Pancreas (tissue), 10 donors: ENCODE results near the gene IRAK4. TPM values are rescaled to one million over a fixed set of nuclear protein-coding genes. Genes with fewer than 3 reads are reported as not detected.

ENCODE experiments used
- ATAC-seq, 4 donors: fragments of 200-7000 bp; cut with Tn5 transposase; one replicate each; pipeline versions ENCODE4 v1.8.0 to v1.9.1; 2020; ENCODE audit warnings: mild to moderate bottlenecking in 4 of 4, moderate library complexity in 4 of 4
- DNase-seq, 6 donors: peaks; one replicate each; pipeline ENCODE4 v3.0.0-alpha.2; 2020
- FAIRE-seq: peaks from 2 replicates; lab custom pipeline; 2012; peaks lifted over from hg19 to GRCh38; lab: Jason Lieb, UNC
- H3K27ac ChIP-seq, 4 donors: fragments of 200-600 bp; sonication (generic); 1 replicate in 3 of 4; 2 replicates in 1 of 4; pipeline versions ENCODE4 v1.5.0 to v1.8.0; 2020
- H3K27me3 ChIP-seq, 4 donors: fragments of 200-600 bp; one replicate each; pipeline ENCODE4 v1.8.0; 2021
- H3K36me3 ChIP-seq, 3 donors: fragments of 200-600 bp; sonication (generic) in 1 of 3; one replicate each; pipeline versions ENCODE4 v1.5.0 to v1.8.0; 2020 to 2021
- H3K4me1 ChIP-seq, 3 donors: fragments of 200-600 bp; one replicate each; pipeline ENCODE4 v1.8.0; 2021
- H3K4me3 ChIP-seq, 4 donors: fragments of 200-600 bp; sonication (generic) in 2 of 4; one replicate each; pipeline versions ENCODE4 v1.5.0 to v1.8.0; 2020 to 2021
- H3K9me3 ChIP-seq, 4 donors: fragments of 200-600 bp; one replicate each; pipeline ENCODE4 v1.8.0; 2021
- WGBS, 2 donors: extraction: QIAGEN DNeasy Blood & Tissue Kit; methylation state at CpG; one replicate each; pipeline ENCODE4 v1.1.7; 2013; 5-methylcytosine and 5-hydroxymethylcytosine counted together
- intact Hi-C, 3 donors: fragments of 100-400 bp; cut with DNase I; formaldehyde crosslinking; loops; one replicate each; pipeline versions ENCODE4 v1.11.1 to v1.14.2; 2022
- polyA plus RNA-seq, 2 donors: library from polyadenylated mRNA; stranded (reverse); fragments of 200-250 nt; gene quantifications; one replicate each; pipeline ENCODE4 v1.2.3, GENCODE V29; 2013
- total RNA-seq, 6 donors: library from RNA; stranded (reverse); fragmentation: NEBNext Ultra II Directional in 4 of 6; extraction: Animal tissue kit (Norgen Biotek cat#: 25700) in 4 of 6; gene quantifications; one replicate each; pipeline versions ENCODE4 v1.2.1 to v1.2.4, GENCODE V29; 2021 to 2023
- TF ChIP-seq, protein P1 (sequence below), 4 donors: fragments of 200-600 bp; sonication (generic) in 3 of 4; IDR thresholded peaks; one replicate each; pipeline versions ENCODE4 v1.5.0 to v1.8.0; 2021; ENCODE audit warnings: antibody characterized with exemption in 4 of 4
- donor health status: healthy with polysubstance abuse.
- donor health status: DM: no; HTN: no; CAD: no; lungs with moderate emphysema.
- donor health status: DM: no; HTN: no; CAD: no.
- donor health status: control.
- donor health status: control.
- donor health status: Bipolar disorder and iron deficiency.
- donor health status: DM: yes; HTN: yes; CAD: no.
- donor health status: DM: no; HTN: no; CAD: no.
- donor health status: DM: no; HTN: no; CAD: no.
- donor health status: DM: yes; HTN: yes; CAD: no.

IRAK4 gene
- 10 to 100 TPM in 5 of 6 donors, 1 to 10 TPM in 1; 9.9 to 17.8 (median 13.7) TPM for total RNA-seq
- 10 to 100 TPM; 13.5 to 23.6 TPM for polyA plus RNA-seq

DNA sequence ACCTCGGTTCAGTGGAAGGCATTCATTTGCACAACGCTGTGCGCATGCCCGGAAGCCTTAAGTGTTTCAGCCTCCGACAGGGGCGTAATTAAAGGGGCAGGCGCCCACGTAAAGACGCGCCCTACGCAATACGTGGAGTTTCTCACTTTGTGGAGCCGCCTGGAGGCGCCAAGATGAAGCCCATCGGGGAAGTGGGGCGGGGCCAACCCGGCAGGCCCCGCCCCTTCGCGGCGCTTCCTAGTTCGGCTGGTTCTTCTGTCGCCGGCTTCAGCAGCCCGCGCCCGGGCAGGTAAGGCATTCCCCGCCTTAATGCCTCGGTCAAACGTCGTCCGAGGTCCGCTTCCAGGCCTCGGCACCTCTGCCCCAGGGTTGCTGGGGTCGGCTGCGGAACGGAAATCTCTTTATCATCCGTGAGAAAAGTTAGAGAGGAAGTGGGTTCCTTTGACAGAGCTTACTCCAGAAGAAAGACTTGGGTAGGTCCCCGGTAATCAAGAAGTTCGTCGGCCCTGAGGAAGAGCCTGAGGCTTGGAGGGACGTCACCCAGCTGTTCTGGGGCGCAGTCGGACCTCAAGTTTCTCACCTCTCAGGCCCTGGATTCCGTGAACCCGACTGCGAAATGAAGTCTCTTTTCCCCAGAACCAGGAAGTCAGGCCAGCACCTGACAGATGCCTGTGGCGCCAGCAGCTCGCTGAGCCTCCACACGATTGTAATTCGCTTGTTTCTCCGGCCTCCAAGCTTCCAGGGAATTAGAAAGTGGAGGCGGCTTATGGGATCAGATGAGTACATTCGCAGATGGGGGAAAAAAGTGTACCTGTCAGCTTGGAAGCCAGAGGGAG lies at the start of gene IRAK4, which contains the start of gene PUS7L:
Gene IRAK4, plus strand, starts transcription at position 224 of the 836 bp plus-strand sequence. CDS start 9,161 bp downstream, outside the sequence.
Gene PUS7L, minus strand, starts transcription at position 63 of the 836 bp plus-strand sequence. CDS start 3,545 bp downstream, outside the sequence.
- no peaks in the 10 kb centered on the region for H3K36me3 ChIP-seq
- H3K27me3 ChIP-seq, result no peaks in the 10 kb centered on the region
- peak; percentile 93 to 98 (median 95) for DNase-seq
- ATAC-seq, result peak; percentile 94 to 99 (median 96)
- intact Hi-C loops, result no loop called here
- peak; percentile 81 for FAIRE-seq
- H3K4me1 ChIP-seq, result peaks cover 21 to 30% (median 29%) of the 10 kb centered on the region in 3 donors
- H3K27ac ChIP-seq, result peak within 1 kb of the TSS; percentile 79 to 94 (median 89)
- no peaks in the 10 kb centered on the region for H3K9me3 ChIP-seq
- H3K4me3 ChIP-seq, result peak within 1 kb of the TSS; percentile 48 to 65 (median 62)
- TF ChIP-seq, protein P1, sequence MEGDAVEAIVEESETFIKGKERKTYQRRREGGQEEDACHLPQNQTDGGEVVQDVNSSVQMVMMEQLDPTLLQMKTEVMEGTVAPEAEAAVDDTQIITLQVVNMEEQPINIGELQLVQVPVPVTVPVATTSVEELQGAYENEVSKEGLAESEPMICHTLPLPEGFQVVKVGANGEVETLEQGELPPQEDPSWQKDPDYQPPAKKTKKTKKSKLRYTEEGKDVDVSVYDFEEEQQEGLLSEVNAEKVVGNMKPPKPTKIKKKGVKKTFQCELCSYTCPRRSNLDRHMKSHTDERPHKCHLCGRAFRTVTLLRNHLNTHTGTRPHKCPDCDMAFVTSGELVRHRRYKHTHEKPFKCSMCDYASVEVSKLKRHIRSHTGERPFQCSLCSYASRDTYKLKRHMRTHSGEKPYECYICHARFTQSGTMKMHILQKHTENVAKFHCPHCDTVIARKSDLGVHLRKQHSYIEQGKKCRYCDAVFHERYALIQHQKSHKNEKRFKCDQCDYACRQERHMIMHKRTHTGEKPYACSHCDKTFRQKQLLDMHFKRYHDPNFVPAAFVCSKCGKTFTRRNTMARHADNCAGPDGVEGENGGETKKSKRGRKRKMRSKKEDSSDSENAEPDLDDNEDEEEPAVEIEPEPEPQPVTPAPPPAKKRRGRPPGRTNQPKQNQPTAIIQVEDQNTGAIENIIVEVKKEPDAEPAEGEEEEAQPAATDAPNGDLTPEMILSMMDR (IDR thresholded peaks at IDR 0.05), result peak in 1 of 4 donors; percentile 34
- 0 to 1% methylated on average over 49 to 54 of the region's 54 CpGs for WGBS, 2 donors

DNA sequence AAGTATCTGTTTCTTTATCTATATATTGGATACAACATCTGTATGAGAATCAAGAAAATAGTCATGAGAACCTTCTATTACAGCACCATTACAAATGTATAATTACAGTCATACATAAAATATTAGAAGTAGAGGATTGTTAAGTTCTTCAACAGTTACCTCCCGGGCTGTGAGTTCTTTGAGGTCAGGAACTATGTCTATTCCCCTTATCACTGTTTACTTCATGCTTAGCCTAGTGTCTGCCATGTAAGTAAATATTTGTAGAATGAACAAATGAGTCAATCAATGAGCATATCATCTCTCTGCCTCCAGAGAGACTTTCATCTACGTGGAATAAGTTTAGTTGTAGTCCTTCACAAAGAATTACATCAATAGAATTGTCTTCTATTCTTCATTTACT lies 47.4 kb upstream of the IRAK4 start:
- TF ChIP-seq, protein P1 (IDR thresholded peaks at IDR 0.05), result no peak
- no peak for ATAC-seq
- no peaks in the 10 kb centered on the region for H3K9me3 ChIP-seq
- no peaks in the 10 kb centered on the region for H3K4me1 ChIP-seq
- H3K27ac ChIP-seq, result no peak overlapping the region
- 5 to 8% methylated on average over 2 of the region's 2 CpGs for WGBS, 2 donors
- H3K27me3 ChIP-seq, result no peaks in the 10 kb centered on the region
- intact Hi-C loops, result no loop called here
- no peak overlapping the region for H3K4me3 ChIP-seq
- no peaks in the 10 kb centered on the region for H3K36me3 ChIP-seq
- DNase-seq, result no peak
- no peak for FAIRE-seq

DNA sequence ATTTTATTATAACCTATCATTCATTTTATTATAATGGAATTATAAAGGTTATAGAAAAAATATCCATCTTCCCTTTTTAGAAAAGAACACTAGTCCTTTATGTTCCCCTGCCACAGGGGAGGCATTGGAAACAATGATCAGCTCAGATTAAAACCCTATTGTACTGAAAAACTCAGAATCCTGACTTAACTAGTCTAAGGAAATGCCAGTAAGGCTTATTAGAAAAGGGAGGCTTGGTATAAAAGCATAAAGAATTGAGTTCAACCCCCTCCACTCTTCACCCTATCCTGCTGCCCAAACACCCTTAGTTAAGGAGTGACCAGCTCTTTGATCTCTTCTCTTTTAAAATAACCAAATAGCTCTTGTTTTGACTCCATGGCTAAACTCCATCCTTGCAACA lies 36.1 kb upstream of the IRAK4 start:
- Histone ChIP-seq H3K27ac (no peak overlapping the region), H3K36me3 (no peaks in the 10 kb centered on the region), H3K9me3 (no peaks in the 10 kb centered on the region), H3K27me3 (no peaks in the 10 kb centered on the region), H3K4me3 (no peak overlapping the region), H3K4me1 (no peaks in the 10 kb centered on the region)
- TF ChIP-seq, protein P1 (IDR thresholded peaks at IDR 0.05), result no peak
- DNase-seq, result no peak
- ATAC-seq, result no peak
- intact Hi-C loops, result no loop called here
- FAIRE-seq, result no peak

DNA sequence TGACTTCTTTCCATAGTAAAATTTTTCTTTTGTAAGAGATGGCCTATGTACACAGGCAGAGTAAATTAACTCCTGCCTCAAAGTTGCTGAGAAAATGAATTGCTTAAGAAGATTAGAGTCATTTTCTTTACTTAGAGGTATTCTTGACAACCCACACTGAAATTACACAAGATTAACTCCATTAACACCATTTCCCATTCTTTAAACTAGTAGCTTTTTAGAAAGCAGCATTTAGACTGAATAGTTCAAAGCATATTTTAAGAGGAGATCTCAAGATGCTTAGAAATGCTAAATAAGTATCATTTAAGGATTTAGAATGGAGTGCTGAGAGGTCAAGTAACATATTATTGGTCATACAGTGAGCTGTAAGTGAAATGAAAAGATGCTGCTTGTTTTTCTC lies 35.6 kb upstream of the IRAK4 start:
- Histone ChIP-seq H3K4me3 (no peak overlapping the region), H3K4me1 (no peaks in the 10 kb centered on the region), H3K36me3 (no peaks in the 10 kb centered on the region), H3K27ac (no peak overlapping the region), H3K27me3 (no peaks in the 10 kb centered on the region), H3K9me3 (no peaks in the 10 kb centered on the region)
- intact Hi-C loops, result no loop called here
- TF ChIP-seq, protein P1 (IDR thresholded peaks at IDR 0.05), result no peak
- DNase-seq (no peak), FAIRE-seq (no peak), ATAC-seq (no peak)

DNA sequence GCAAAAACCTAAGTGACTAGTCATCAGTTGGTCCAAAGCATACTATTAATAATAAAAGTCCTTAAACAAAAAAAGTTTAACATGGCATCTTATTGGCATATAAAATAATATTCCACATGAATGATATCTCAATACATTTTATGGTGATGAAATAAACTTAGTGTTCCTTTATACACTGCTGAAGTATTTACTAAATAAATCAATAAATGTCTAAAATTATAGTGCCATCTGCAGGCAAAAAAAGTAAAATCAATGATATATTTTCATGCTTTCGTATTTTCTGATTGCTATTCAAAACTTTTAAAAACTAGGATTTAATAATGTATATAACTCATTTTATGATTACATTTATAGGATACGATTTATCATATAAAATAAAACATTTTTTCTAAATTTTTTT lies 30.6 kb upstream of the IRAK4 start:
- no peaks in the 10 kb centered on the region for H3K4me1 ChIP-seq
- DNase-seq (no peak), ATAC-seq (peak in 1 of 4 donors; percentile 24)

More for the DNA sequence above, 30.6 kb upstream of the IRAK4 start:
- no peaks in the 10 kb centered on the region for H3K9me3 ChIP-seq
- peak; percentile 94 for FAIRE-seq
- TF ChIP-seq, protein P1 (IDR thresholded peaks at IDR 0.05), result no peak
- no peak overlapping the region for H3K27ac ChIP-seq
- intact Hi-C loops, result no loop called here
- H3K4me3 ChIP-seq, result no peak overlapping the region
- no peaks in the 10 kb centered on the region for H3K27me3 ChIP-seq
- WGBS, 2 donors, result 44 to 53% methylated on average over 2 of the region's 2 CpGs
- peaks cover 0 to 13% (median 0%) of the 10 kb centered on the region in 3 donors for H3K36me3 ChIP-seq
